GM19240 (cell line): ENCODE data around the gene CCT2.
"Not testable (repeated sequence)": the region's sequence is repeated elsewhere in the genome, so short reads cannot be mapped to it uniquely, and the experiment has no call there.

ENCODE experiments used
- DNase-seq: peaks from one replicate; pipeline ENCODE4 v3.0.0; 2011; ENCODE audit warnings: low spot score; ENCODE audit not compliant: insufficient read length

The CCT2 gene

DNA sequence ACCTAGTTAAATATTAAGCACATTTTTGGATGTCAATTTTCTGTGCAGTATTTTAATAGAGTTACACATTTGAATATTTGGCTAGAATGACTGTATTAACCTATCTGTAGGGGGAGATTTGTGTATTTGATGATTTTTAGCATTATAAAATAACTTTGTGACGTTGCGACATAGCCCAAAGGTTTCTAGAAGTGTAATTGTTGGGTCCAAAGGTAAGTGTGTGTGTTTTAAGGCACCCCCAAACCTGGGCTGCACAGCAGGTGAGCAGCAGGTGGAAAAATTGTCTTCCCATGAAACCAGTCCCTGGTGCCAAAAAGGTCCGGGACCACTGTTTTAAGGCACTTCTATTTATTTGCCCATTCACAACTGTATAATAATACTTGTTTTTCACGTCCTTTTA is 3.3 kb downstream of the CCT2 start:
- no peak for DNase-seq

DNA sequence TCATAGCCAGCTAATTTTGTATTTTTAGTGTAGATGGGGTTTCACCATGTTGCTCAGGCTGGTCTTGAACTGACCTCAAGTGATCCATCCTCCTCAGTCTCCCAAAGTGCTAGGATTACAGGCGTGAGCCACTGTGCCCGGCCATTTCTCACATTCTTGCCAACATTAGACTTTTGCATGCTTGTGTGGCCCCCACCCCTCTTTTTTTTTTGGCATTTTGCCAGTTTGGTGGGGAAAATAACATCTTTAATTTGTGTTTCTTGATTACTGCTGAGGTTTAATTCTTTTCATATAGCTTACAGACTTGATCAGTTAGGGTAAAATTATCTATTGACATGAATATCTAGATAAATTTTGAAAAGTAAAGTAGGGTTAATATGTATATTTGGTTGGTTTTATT is 3.8 kb downstream of the CCT2 start:
- no peak for DNase-seq

GRCh38 chr12:69595689-69596088 is 10.4 kb downstream of the CCT2 start:
- no peak for DNase-seq

- DNase-seq: no peak
These were observed 13.0 kb downstream of the CCT2 start for GRCh38 chr12:69598174-69598753.

DNA sequence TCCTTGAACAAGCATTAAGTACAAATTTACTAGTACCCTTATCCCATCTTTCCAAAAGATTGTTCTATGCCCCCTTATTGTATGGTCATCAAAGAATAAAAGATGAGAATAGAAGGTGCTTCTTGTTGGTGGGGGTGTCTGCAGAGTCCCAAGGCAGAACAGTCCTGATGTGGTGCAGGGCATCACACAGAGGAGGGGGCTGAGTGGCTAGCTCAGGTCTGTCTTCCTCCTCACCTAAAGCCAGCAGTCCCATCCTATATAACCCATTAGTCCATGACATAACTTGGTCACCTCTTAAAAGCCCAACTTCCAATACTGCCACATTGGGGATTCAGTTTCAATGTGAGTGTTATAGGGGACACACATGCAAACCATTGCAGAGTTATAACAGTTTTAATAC is 15.5 kb downstream of the CCT2 start:
- DNase-seq: no peak

DNA sequence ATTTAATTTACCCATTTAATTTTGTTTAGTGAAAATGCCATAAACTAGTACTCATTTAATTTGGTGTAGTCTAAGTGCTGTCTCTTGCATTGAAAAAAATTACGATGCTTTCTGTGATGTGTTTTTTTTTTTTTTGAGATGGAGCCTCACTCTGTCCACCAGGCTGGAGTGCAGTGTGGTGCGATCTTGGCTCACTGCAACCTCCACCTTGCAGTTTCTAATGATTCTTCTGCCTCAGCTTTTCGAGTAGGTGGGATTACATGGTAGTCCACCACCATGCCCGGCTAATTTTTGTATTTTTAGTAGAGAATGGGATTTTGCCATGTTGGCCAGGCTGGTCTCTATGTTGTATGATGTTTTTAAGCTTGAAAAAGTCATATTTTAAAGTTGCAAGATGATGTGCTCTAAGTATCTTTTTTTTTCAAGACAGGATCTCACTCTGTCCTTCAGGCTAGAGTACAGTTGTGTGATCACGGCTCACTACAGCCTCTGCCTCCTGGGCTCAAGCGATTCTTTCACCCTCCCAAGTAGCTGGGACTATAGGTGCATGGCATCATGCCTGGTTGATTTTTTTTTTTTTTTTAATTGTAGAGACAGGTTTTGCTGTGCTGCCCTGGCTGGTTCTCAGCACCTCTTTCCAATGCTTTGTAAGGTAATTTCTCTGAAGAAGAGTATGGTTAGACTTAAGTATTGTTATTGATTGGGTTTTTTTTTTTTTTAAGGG is 16.9 kb downstream of the CCT2 start:
- no peak for DNase-seq

DNA sequence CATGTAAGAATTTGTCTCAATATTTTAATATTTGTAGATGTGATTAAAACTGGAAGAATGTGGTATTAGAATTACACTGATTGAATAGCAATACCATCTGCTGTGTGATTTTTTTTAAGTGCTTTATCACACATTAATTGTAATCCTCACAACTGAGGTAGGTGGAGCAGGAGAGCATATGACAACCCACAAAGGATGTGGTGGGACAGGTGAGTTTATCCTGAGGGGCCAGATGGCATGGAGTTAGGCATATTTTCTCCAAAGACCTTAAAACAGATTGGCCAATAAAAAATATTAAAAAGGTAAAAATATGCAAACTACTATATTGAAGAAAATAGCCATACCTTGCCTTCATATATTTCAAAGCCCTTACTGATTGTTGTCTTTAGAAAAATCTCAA is 17.7 kb downstream of the CCT2 start:
- no peak for DNase-seq

DNA sequence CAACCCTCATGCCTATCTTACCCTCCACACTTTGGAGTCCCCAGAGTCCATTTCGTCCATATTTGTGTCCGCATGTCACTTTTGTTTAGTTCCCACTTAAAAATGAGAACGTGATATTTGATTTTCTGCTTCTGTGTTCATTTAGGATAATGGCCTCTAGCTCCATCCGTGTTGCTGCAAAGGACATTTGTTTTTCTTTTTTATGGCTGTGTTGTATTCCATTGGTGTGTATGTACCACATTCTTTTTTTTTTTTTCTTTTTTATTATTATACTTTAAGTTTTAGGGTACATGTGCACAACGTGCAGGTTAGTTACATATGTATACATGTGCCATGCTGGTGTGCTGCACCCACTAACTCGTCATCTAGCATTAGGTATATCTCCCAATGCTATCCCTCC is 18.3 kb downstream of the CCT2 start:
- DNase-seq: not testable (repeated sequence)

DNA sequence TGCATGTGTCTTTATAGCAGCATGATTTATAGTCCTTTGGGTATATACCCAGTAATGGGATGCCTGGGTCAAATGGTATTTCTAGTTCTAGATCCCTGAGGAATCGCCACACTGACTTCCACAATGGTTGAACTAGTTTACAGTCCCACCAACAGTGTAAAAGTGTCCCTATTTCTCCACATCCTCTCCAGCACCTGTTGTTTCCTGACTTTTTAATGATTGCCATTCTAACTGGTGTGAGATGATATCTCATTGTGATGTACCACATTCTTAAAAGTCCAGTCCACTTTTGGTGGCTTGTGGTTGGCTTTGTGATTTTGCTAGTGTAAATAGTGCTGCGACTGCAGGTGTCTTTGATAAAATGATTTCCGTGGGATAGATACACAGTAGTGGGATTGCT is 19.0 kb downstream of the CCT2 start:
- not testable (repeated sequence) for DNase-seq

DNA sequence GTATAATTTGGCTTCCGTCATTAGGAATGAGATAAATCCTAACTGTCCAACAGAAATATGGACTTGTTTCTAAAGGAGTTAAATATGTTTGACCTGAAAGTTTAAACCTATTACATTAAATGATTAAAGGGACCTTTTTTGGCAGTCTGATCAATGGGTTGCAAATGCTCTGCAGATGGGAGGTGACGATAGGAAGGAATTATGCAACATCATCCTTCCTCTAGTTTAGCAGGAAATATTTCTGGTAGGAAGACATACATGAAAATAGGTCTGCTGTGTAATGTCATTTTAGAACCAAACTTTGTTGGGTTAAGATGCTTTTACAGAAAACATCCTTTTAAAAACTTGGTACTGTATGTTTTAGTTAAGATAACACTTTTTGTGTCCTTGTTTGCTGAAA is 22.9 kb downstream of the CCT2 start:
- no peak for DNase-seq

GRCh38 chr12:69610126-69610525 is 24.9 kb downstream of the CCT2 start:
- no peak for DNase-seq

DNA sequence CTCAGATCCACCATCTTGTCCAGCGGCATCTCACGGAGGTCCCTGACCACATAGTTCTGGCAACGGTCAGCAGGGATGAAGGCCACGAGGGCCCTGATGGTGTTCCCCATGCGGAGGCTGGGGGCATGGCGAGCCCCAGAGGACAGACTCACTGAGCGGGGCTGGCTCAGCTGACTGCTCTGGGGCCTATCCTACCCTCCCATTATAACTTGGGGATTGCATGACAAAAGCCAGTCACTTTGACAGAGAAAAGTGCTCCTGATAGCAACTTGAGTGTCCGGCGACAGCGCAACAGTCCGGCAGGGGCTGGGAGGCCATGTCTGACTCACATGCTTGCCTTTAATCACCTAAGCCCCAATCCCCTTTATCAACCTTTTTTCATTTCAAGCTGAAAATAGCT is 25.5 kb downstream of the CCT2 start, which contains the start of gene LRRC10:
Gene LRRC10, minus strand, starts transcription at position 179 of the 400 bp plus-strand sequence. Its CDS starts 69 bp downstream, at position 110.
- DNase-seq: no peak

DNA sequence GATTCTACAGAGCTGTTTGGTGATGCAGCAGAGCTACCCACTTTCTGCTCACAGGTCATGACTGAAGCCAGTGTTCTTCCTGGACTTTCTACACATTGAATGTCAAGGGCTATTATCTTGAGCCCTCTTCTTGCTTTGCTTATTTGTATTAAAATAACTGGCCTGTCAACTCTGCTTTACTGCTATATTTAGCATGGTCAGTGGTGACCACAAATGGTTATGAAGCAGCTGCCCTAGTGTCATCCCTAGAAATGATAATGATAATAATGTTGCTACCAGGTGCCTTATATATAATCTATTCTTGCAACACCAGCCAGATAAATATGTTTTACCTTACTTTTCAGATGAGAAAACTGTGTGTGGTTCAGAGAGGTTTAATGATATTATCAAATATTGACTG is 28.1 kb downstream of the CCT2 start:
- no peak for DNase-seq

- no peak for DNase-seq
These were observed 30.8 kb downstream of the CCT2 start for GRCh38 chr12:69616025-69616424.

- no peak for DNase-seq
These were observed 33.8 kb downstream of the CCT2 start for GRCh38 chr12:69619050-69619449.

- DNase-seq: no peak
These were observed 34.8 kb downstream of the CCT2 start for GRCh38 chr12:69620077-69620476.

GRCh38 chr12:69620921-69621320 is 35.7 kb downstream of the CCT2 start:
- DNase-seq: no peak

DNA sequence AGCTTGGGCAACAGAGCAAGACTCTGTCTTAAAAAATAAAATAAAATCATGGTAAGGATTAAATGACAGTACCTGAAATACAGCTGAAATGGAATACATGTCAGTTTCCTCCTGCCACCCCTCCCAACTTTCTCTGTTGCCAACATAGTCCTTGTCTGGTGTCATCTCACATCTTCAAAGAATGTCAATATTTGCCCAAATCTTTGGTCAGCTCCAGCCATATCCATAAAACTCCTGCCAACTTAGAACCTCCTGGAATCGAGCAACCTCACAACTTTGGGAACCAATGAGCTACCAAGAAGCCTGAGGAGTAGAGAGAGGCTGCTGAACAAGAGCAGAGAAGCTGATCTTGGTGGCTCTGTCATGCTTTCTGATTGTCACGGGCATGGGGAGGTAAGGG is 36.3 kb downstream of the CCT2 start:
- DNase-seq: no peak

GRCh38 chr12:69623970-69624369 is 38.7 kb downstream of the CCT2 start:
- DNase-seq: no peak

- DNase-seq: no peak
These were observed 42.2 kb downstream of the CCT2 start for GRCh38 chr12:69627501-69627900.

DNA sequence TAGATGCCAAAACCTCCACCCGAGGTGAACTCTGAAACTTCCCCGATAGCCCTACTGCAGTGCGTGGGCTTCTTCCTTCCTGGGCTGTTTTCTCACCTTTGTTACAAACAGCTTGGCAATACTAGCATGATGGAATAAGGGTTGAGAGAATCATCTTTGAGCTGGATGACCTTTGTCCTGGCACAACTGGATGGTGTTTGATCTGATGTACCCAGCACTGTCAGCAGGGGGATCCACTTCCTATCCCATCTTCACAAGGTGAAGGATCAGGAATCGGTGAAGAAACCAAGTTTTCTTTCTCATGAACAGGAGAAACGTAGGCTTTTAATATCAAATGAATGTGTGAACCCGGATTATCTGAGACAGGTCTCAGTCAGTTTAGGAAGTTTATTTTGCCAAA is 44.9 kb downstream of the CCT2 start:
- DNase-seq: no peak

- DNase-seq: no peak
These were observed 47.8 kb downstream of the CCT2 start for GRCh38 chr12:69633061-69633460.

DNA sequence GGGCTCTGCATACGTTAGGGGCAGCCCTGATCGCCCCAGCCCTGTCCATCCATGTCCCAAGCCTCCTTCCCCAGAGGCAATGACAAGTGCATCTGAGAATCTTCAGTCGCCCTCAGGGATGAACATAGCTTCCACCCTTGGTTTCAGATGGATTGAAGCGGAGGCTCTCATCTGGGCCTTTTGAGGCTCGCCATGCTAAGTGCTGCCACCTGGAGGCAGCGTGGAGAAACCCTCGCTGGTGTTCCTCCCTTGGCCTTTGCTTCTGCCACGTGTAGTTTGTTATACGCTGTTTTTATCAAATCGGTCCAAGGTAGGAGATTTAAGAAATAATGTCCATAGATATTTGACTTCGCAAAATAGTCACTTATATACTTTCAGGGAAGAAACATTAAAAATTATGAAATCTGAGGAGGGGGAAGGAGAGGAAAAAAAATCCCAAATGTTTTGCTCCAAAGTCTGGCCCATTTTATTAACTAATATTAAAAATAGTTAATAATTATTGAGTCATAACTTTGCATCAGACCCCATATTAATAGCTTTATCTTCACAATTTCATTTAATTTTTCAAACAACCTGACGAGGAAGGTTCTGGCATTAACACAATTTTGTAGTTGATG is 54.2 kb downstream of the CCT2 start:
- peak; percentile 69 for DNase-seq
